ENCODE data around the gene TCEA2. TPM values are rescaled to one million over a fixed set of nuclear protein-coding genes. Genes with fewer than 3 reads are reported as not detected.

TCEA2 gene
- total and polyA plus RNA-seq, 2 of the 13 experiments (the other 11 are each of a cell fraction or from before 2014, with no cell fraction given) = 28.1 to 33.7 TPM

GRCh38 chr20:64119681-64120341 is 56.8 kb downstream of the TCEA2 start (continued):
- TF ChIP-seq RERE (CRISPR knock-in tag; IDR thresholded peaks at IDR 0.05; ENCODE audit: low read depth) (no peak), ELF4 (CRISPR knock-in tag; IDR thresholded peaks at IDR 0.05; ENCODE audit: borderline replicate concordance) (no peak), ZNF335 (CRISPR knock-in tag; IDR thresholded peaks at IDR 0.05) (no peak), TFDP2 (CRISPR knock-in tag; IDR thresholded peaks at IDR 0.05) (no peak), ZNF205 (CRISPR knock-in tag; IDR thresholded peaks at IDR 0.05) (0 out of 2 replicates have a peak, but pooled peaks have one; percentile 33), SP5 (CRISPR knock-in tag; IDR thresholded peaks at IDR 0.05; ENCODE audit: borderline replicate concordance, low read depth) (no peak), DZIP1 (CRISPR knock-in tag; IDR thresholded peaks at IDR 0.05) (0 out of 2 replicates have a peak, but pooled peaks have one; percentile 30), MBD4 (IDR thresholded peaks at IDR 0.05; ENCODE audit: borderline replicate concordance, low read length) (no peak), ZNF710 (CRISPR knock-in tag; IDR thresholded peaks at IDR 0.05; ENCODE audit: borderline replicate concordance) (no peak), TBX3 (IDR thresholded peaks at IDR 0.05; ENCODE audit: borderline replicate concordance) (no peak), MTA1 (CRISPR knock-in tag; IDR thresholded peaks at IDR 0.05; ENCODE audit: borderline replicate concordance) (peak; percentile 41; the same call in 1 of the 2 replicates), ISX (CRISPR knock-in tag; conservative IDR thresholded peaks at IDR 0.05) (no peak), FOXJ3 (CRISPR knock-in tag; IDR thresholded peaks at IDR 0.05; ENCODE audit: borderline replicate concordance) (no peak), ARHGAP35 (CRISPR knock-in tag; IDR thresholded peaks at IDR 0.05; ENCODE audit: borderline replicate concordance) (no peak), TAF15 (IDR thresholded peaks at IDR 0.05; ENCODE audit: low read depth, low read length, poor library complexity, severe bottlenecking) (no peak), SP1 (IDR thresholded peaks at IDR 0.05) (no peak), SP1 (CRISPR knock-in tag; IDR thresholded peaks at IDR 0.05) (no peak), ZNF354B (CRISPR knock-in tag; IDR thresholded peaks at IDR 0.05) (no peak), ZNF263 (CRISPR knock-in tag; IDR thresholded peaks at IDR 0.05) (peak; percentile 83; the same call in 1 of the 2 replicates)
